Measurements from ENCODE around the gene FLAD1.

The FLAD1 gene

DNA sequence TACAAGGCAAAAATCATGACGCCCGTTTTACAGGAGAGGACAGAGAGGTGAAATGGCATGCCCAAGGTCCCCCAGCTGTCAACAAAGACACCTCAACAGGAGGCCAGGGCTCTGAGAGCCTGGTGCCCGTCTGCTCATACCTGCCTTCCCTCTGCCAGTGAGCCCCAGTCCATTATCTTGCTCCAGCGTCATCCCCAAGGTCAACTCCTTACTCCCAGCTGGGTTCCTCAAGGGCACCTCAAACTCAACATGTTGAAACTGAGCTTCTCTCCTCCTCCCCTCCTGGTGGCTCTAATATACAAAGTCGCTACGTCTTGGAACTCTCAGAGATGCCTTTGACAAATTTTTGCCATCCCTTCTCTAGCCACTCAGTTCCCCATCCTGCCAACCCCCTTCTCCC lies 30.5 kb upstream of the FLAD1 start:
- Histone ChIP-seq H3K27me3 (ENCODE audit: control insufficient read depth in 2 of 2, insufficient read depth in 2 of 2, low read length in 2 of 2) (no peaks in the 10 kb centered on the region), H3K9ac (ENCODE audit: low read depth in 1 of 2, low read length in 2 of 2) (no peak overlapping the region), H3K4me1 (ENCODE audit: control insufficient read depth in 2 of 2, insufficient read depth in 2 of 2, low read length in 2 of 2) (peaks cover 23 to 32% of the 10 kb centered on the region in 2 donors), H3K4me3 (ENCODE audit: low read length in 2 of 2) (peak overlapping the region in 1 of 2 donors; percentile 39), H3K27ac (ENCODE audit: low read depth in 2 of 2, low read length in 2 of 2) (peak overlapping the region in 1 of 2 donors; percentile 43), H3K9me3 (ENCODE audit: control insufficient read depth in 2 of 2, low read length in 2 of 2) (no peaks in the 10 kb centered on the region), H3K36me3 (ENCODE audit: control insufficient read depth in 2 of 2, insufficient read depth in 2 of 2, low read length in 2 of 2) (peaks cover 10 to 19% of the 10 kb centered on the region in 2 donors)

DNA sequence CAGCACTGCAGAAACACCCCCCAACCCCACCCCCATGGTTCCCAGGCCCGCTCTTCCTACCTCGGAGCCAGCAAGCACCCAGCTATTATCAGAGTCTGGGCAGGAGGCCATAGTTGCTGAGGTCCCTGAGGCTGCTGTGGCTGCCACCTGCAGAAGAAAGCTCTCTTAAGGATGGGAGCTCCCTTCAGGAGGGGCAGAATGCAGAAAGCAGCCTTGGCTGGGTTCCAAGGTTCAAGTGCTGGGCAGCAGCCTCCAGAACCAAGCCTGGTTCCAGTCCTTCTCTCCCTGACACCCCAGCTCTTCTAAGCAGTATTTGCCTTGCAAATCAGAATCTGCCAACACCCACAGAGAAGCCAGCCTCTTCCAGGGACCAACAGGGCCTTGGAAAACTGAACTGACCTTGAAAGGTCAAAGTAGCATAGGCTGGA lies 29.5 kb upstream of the FLAD1 start:
- peaks cover 23 to 32% of the 10 kb centered on the region in 2 donors for H3K4me1 ChIP-seq (ENCODE audit: control insufficient read depth in 2 of 2, insufficient read depth in 2 of 2, low read length in 2 of 2)
- H3K36me3 ChIP-seq (ENCODE audit: control insufficient read depth in 2 of 2, insufficient read depth in 2 of 2, low read length in 2 of 2): peaks cover 12 to 14% of the 10 kb centered on the region in 2 donors
- peak overlapping the region in 1 of 2 donors; percentile 96 for H3K4me3 ChIP-seq (ENCODE audit: low read length in 2 of 2)
- no peaks in the 10 kb centered on the region for H3K27me3 ChIP-seq (ENCODE audit: control insufficient read depth in 2 of 2, insufficient read depth in 2 of 2, low read length in 2 of 2)
- no peaks in the 10 kb centered on the region for H3K9me3 ChIP-seq (ENCODE audit: control insufficient read depth in 2 of 2, low read length in 2 of 2)
- no peak overlapping the region for H3K9ac ChIP-seq (ENCODE audit: low read depth in 1 of 2, low read length in 2 of 2)
- H3K27ac ChIP-seq (ENCODE audit: low read depth in 2 of 2, low read length in 2 of 2): peak overlapping the region in 1 of 2 donors; percentile 46

DNA sequence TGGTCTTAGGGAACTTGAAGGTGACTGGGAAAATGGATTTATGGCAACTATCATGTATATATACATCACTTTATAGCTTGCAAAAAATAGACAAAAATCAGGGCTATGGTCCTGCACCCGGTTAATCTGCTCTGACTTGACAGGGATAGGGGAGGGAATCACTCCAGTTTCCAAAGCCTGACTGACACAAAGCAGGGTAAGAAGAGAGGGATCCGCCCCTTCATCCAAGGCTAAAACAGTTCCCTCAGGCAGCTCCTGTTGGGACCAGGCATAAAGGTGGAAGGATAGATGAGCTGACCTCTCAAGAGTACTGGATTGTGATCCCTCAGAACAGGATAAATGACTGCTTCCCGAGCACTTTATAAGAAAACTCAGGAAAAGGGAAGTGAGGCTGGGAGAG lies 28.6 kb upstream of the FLAD1 start:
- Histone ChIP-seq H3K27me3 (ENCODE audit: control insufficient read depth in 2 of 2, insufficient read depth in 2 of 2, low read length in 2 of 2) (no peaks in the 10 kb centered on the region), H3K4me1 (ENCODE audit: control insufficient read depth in 2 of 2, insufficient read depth in 2 of 2, low read length in 2 of 2) (peaks cover 23 to 32% of the 10 kb centered on the region in 2 donors), H3K9me3 (ENCODE audit: control insufficient read depth in 2 of 2, low read length in 2 of 2) (no peaks in the 10 kb centered on the region), H3K9ac (ENCODE audit: low read depth in 1 of 2, low read length in 2 of 2) (peak overlapping the region; percentile 27 to 67), H3K4me3 (ENCODE audit: low read length in 2 of 2) (peak overlapping the region; percentile 89 to 96), H3K36me3 (ENCODE audit: control insufficient read depth in 2 of 2, insufficient read depth in 2 of 2, low read length in 2 of 2) (peaks cover 13 to 21% of the 10 kb centered on the region in 2 donors), H3K27ac (ENCODE audit: low read depth in 2 of 2, low read length in 2 of 2) (peak overlapping the region in 1 of 2 donors; percentile 88)

DNA sequence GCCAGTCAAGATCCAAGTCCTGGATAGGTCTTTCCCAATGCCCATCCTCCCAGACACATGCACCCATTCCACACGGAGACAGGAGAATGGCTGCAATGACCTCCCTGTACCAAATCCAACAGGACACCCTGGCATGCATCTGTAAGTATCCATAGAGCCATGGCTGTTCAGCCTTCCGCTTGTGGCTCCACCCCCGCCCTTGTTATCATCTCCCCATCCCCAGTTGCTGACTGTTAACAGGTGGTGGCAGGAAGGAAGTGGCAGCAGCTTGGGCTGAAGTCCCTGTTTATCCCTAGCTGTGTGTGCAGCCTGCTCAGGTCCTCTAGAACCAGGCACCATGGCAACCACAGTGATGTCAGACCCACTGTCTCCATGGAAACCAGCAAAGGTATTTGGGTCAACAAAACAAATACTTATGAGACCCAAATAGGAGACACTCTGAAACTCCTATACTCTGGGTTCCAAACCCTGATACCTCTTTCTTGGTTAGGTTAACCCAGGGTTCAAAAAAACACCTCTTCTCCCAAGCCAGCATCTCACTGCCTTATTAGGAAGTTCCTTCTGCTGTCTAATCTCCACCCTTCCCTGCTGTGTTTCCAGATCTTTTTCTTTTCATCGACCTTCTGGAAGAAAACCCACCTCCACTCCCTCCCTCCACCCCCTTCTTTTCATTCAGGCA lies 28.0 kb upstream of the FLAD1 start:
- H3K9ac ChIP-seq (ENCODE audit: low read depth in 1 of 2, low read length in 2 of 2): peak overlapping the region; percentile 53 to 67
- H3K4me3 ChIP-seq (ENCODE audit: low read length in 2 of 2): peak overlapping the region; percentile 89 to 96
- H3K9me3 ChIP-seq (ENCODE audit: control insufficient read depth in 2 of 2, low read length in 2 of 2): no peaks in the 10 kb centered on the region
- peak overlapping the region; percentile 72 to 88 for H3K27ac ChIP-seq (ENCODE audit: low read depth in 2 of 2, low read length in 2 of 2)
- peaks cover 23 to 32% of the 10 kb centered on the region in 2 donors for H3K4me1 ChIP-seq (ENCODE audit: control insufficient read depth in 2 of 2, insufficient read depth in 2 of 2, low read length in 2 of 2)
- no peaks in the 10 kb centered on the region for H3K27me3 ChIP-seq (ENCODE audit: control insufficient read depth in 2 of 2, insufficient read depth in 2 of 2, low read length in 2 of 2)
- peaks cover 13 to 24% of the 10 kb centered on the region in 2 donors for H3K36me3 ChIP-seq (ENCODE audit: control insufficient read depth in 2 of 2, insufficient read depth in 2 of 2, low read length in 2 of 2)

DNA sequence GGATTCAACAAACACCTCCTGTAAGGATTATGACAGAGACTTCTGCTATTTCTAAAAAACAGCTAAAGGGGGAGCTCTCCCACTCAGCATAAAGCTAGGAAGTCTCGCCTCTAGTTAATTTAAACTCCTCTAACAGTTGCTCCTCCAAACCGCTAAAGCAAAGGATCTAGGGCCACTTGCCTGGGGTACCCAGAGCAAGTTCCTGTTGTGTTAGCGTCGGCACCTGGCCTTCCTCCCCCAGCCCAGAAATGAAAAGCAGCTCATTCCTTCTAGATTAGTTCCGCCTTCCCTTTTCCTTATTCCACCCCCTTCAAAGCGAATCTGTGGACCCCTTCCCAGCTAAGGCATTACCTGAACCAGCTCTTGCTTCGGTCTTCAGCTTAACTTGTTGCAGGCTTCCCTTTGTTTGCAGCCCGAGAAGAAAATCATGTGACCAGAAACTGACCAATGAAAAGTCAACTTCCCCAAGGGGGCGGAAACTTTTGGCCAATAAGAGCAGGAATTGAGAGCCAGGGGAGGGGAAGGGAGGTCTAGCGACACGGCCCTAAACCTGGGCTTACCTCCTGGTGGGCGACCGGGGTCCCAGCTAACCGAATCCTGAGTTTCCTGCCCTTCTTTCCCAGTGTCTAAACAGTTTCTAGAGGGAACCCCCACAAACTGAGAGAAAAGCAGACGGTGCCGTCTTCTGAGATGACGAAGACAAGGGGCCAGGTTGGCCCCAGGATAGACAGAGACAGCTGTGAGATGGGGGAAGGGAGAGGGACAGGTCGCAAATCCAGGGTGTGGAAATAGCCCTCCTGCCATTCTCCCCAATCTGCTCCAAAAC lies 27.2 kb upstream of the FLAD1 start, which contains the start of gene PBXIP1:
PBXIP1 (minus strand) TSS at position 382 of the 826 bp plus-strand sequence. CDS start 2,378 bp downstream, outside the sequence.
- H3K27me3 ChIP-seq (ENCODE audit: control insufficient read depth in 2 of 2, insufficient read depth in 2 of 2, low read length in 2 of 2): no peaks in the 10 kb centered on the region
- peaks cover 30 to 39% of the 10 kb centered on the region in 2 donors for H3K4me1 ChIP-seq (ENCODE audit: control insufficient read depth in 2 of 2, insufficient read depth in 2 of 2, low read length in 2 of 2)
- H3K4me3 ChIP-seq (ENCODE audit: low read length in 2 of 2): peak within 1 kb of the TSS; percentile 89 to 96
- peaks cover 7 to 17% of the 10 kb centered on the region in 2 donors for H3K36me3 ChIP-seq (ENCODE audit: control insufficient read depth in 2 of 2, insufficient read depth in 2 of 2, low read length in 2 of 2)
- peak within 1 kb of the TSS; percentile 54 to 67 for H3K9ac ChIP-seq (ENCODE audit: low read depth in 1 of 2, low read length in 2 of 2)
- no peaks in the 10 kb centered on the region for H3K9me3 ChIP-seq (ENCODE audit: control insufficient read depth in 2 of 2, low read length in 2 of 2)
- H3K27ac ChIP-seq (ENCODE audit: low read depth in 2 of 2, low read length in 2 of 2): peak within 1 kb of the TSS; percentile 72 to 88

DNA sequence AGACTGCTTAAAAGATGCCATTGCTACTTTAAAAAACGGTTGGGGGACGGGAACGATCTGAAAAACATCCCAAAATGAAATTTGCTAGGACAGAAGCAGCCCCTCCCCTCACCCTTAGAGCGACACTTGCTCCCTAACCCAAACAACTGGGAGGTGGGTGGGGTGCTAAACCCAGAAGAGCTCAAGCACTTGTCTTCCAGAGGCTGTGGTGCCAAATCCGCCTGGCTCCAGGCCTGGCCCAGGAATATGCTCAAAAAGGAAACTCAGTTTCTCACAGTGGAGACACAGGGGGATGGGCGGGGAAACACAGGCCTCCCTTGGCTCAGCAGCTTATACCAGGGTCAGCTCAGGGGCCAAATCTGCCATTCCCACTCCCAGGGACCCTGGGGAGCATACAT lies 26.6 kb upstream of the FLAD1 start:
- peaks cover 3 to 13% of the 10 kb centered on the region in 2 donors for H3K36me3 ChIP-seq (ENCODE audit: control insufficient read depth in 2 of 2, insufficient read depth in 2 of 2, low read length in 2 of 2)
- peak overlapping the region; percentile 89 to 96 for H3K4me3 ChIP-seq (ENCODE audit: low read length in 2 of 2)
- no peaks in the 10 kb centered on the region for H3K9me3 ChIP-seq (ENCODE audit: control insufficient read depth in 2 of 2, low read length in 2 of 2)
- peaks cover 31 to 41% of the 10 kb centered on the region in 2 donors for H3K4me1 ChIP-seq (ENCODE audit: control insufficient read depth in 2 of 2, insufficient read depth in 2 of 2, low read length in 2 of 2)
- peak overlapping the region; percentile 54 to 67 for H3K9ac ChIP-seq (ENCODE audit: low read depth in 1 of 2, low read length in 2 of 2)
- no peaks in the 10 kb centered on the region for H3K27me3 ChIP-seq (ENCODE audit: control insufficient read depth in 2 of 2, insufficient read depth in 2 of 2, low read length in 2 of 2)
- peak overlapping the region in 1 of 2 donors; percentile 88 for H3K27ac ChIP-seq (ENCODE audit: low read depth in 2 of 2, low read length in 2 of 2)

DNA sequence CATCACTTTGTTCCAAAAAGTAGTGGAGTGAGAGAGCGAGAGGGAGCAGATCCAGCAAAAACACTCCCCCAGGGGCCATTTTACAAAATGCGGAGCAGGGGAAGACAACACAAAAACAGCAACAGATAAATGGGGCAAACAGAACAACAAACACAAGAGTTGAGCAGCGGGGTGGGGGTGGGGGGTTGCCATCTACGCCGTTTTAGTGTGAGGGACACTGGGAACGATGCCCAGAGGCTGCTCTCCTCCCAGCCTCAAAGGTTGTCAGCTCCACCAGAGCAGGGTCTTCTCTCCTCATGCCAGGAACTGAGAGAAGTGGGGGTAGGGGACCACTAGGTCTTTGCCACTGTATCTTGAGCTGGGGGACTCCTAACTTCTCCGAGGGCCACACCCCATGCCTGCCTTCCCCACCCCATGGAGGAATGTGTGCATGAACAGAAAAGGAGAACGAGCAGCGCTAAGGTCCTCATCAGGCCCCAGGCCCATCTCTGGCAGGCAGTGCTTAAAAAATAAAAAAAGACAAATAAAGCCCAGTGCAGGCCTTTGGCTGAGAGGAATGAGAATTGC lies 26.0 kb upstream of the FLAD1 start:
- peaks cover 3 to 13% of the 10 kb centered on the region in 2 donors for H3K36me3 ChIP-seq (ENCODE audit: control insufficient read depth in 2 of 2, insufficient read depth in 2 of 2, low read length in 2 of 2)
- no peak overlapping the region for H3K4me3 ChIP-seq (ENCODE audit: low read length in 2 of 2)
- no peaks in the 10 kb centered on the region for H3K27me3 ChIP-seq (ENCODE audit: control insufficient read depth in 2 of 2, insufficient read depth in 2 of 2, low read length in 2 of 2)
- peak overlapping the region in 1 of 2 donors; percentile 88 for H3K27ac ChIP-seq (ENCODE audit: low read depth in 2 of 2, low read length in 2 of 2)
- peaks cover 34 to 39% of the 10 kb centered on the region in 2 donors for H3K4me1 ChIP-seq (ENCODE audit: control insufficient read depth in 2 of 2, insufficient read depth in 2 of 2, low read length in 2 of 2)
- no peaks in the 10 kb centered on the region for H3K9me3 ChIP-seq (ENCODE audit: control insufficient read depth in 2 of 2, low read length in 2 of 2)
- H3K9ac ChIP-seq (ENCODE audit: low read depth in 1 of 2, low read length in 2 of 2): peak overlapping the region in 1 of 2 donors; percentile 36

DNA sequence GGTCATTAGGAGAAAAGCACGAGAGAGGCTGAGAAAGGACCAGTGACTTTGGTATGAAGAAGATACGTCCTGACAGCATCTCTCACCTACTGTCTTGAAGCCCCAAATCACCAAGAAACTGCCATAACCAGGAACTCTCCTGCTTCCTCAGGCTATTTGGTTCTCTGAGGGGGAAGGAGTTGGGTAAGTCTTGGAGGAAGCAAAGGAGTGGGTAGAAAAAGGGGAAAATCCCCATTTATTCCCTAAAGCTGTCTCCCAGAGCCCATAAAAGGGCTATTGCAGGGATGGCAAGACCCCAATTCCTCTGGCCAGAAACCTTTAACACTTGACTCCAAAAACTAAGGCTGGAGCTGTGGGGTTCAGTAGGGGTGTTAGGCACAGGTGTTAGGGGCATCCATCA lies 25.1 kb upstream of the FLAD1 start:
- Histone ChIP-seq H3K27ac (ENCODE audit: low read depth in 2 of 2, low read length in 2 of 2) (no peak overlapping the region), H3K36me3 (ENCODE audit: control insufficient read depth in 2 of 2, insufficient read depth in 2 of 2, low read length in 2 of 2) (peaks cover 5 to 15% of the 10 kb centered on the region in 2 donors), H3K4me3 (ENCODE audit: low read length in 2 of 2) (no peak overlapping the region), H3K9ac (ENCODE audit: low read depth in 1 of 2, low read length in 2 of 2) (no peak overlapping the region), H3K27me3 (ENCODE audit: control insufficient read depth in 2 of 2, insufficient read depth in 2 of 2, low read length in 2 of 2) (no peaks in the 10 kb centered on the region), H3K4me1 (ENCODE audit: control insufficient read depth in 2 of 2, insufficient read depth in 2 of 2, low read length in 2 of 2) (peaks cover 43 to 46% of the 10 kb centered on the region in 2 donors), H3K9me3 (ENCODE audit: control insufficient read depth in 2 of 2, low read length in 2 of 2) (no peaks in the 10 kb centered on the region)

DNA sequence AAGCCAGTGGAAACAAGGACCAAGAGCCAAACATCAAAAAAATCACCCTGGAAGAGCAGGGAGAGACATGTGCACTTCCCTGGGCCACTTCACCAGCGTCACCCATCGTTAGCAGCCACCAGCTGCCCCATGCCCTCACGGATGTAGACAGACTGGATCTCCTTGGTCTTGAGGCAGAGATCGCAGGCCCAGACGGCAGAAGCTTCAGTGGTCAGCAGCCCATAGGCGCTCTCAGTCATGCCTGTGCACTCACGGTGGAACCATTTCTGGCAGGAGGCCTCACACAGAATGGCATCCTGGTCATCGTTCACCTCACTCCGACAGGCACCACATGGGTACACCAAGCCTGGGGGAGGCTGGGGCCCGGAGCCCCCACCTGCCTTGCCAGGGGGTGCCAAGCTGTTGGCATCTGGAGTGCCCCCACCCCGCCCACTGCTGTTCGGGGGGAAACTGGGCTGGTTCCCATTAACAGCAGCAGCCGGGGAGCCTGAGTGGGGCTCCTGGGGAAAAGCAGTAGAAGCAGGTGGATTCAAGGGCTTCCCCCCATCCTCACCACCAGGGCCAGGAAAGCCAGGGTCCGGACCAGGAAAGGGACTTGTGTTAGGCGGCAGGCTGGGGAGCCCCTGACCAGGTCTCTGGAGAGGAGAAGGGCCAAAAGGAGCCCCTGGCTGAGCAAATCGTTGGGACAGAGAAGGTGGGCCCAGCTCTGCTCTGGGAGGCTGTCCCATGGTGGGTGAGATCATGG lies 24.3 kb upstream of the FLAD1 start:
- Histone ChIP-seq H3K27ac (ENCODE audit: low read depth in 2 of 2, low read length in 2 of 2) (no peak overlapping the region), H3K9ac (ENCODE audit: low read depth in 1 of 2, low read length in 2 of 2) (no peak overlapping the region), H3K4me1 (ENCODE audit: control insufficient read depth in 2 of 2, insufficient read depth in 2 of 2, low read length in 2 of 2) (peaks cover 42 to 43% of the 10 kb centered on the region in 2 donors), H3K4me3 (ENCODE audit: low read length in 2 of 2) (no peak overlapping the region), H3K9me3 (ENCODE audit: control insufficient read depth in 2 of 2, low read length in 2 of 2) (no peaks in the 10 kb centered on the region), H3K27me3 (ENCODE audit: control insufficient read depth in 2 of 2, insufficient read depth in 2 of 2, low read length in 2 of 2) (no peaks in the 10 kb centered on the region), H3K36me3 (ENCODE audit: control insufficient read depth in 2 of 2, insufficient read depth in 2 of 2, low read length in 2 of 2) (peaks cover 13 to 22% of the 10 kb centered on the region in 2 donors)
